ENCODE data around the gene CHSY3.

The CHSY3 gene

GRCh38 chr5:130112246-130112645 is 208.0 kb downstream of the CHSY3 start:
- no peak overlapping the region for H3K4me3 ChIP-seq (ENCODE audit: low read depth, low read length)
- TF ChIP-seq ZNF19 (tag by site-specific recombination; IDR thresholded peaks at IDR 0.05; ENCODE audit: low read depth) (no peak), PRDM10 (tag by site-specific recombination; IDR thresholded peaks at IDR 0.05) (no peak), GLI2 (tag by site-specific recombination; IDR thresholded peaks at IDR 0.05; ENCODE audit: borderline replicate concordance, low read depth) (no peak), ZNF248 (tag by site-specific recombination; IDR thresholded peaks at IDR 0.05) (no peak)
- no peak overlapping the region for H3K27ac ChIP-seq (ENCODE audit: extremely low read depth, low read depth, low read length)
- no peaks in the 10 kb centered on the region for H3K36me3 ChIP-seq (ENCODE audit: control insufficient read depth in 2 of 2, insufficient read depth in 1 of 2, low read length in 2 of 2)
- POLR2A ChIA-PET: no interaction called here
- H3K9me3 ChIP-seq (ENCODE audit: control insufficient read depth, insufficient read depth, low read depth, low read length): no peaks in the 10 kb centered on the region
- CTCF ChIA-PET: interaction anchor here (0.7 kb wide), 1 partner anchor 32 kb away, joined by 4 read pairs; no protein-coding TSS in a partner anchor
- H3K4me1 ChIP-seq (ENCODE audit: control insufficient read depth, insufficient read depth, low read length): no peaks in the 10 kb centered on the region

- no peaks in the 10 kb centered on the region for H3K9me3 ChIP-seq (ENCODE audit: control insufficient read depth, insufficient read depth, low read depth, low read length)
- H3K36me3 ChIP-seq (ENCODE audit: control insufficient read depth in 2 of 2, insufficient read depth in 1 of 2, low read length in 2 of 2): no peaks in the 10 kb centered on the region
- ChIA-PET POLR2A (no interaction called here), CTCF (no interaction called here)
- TF ChIP-seq ZNF24 (tag by site-specific recombination; IDR thresholded peaks at IDR 0.05): no peak
- no peak for TF ChIP-seq MEIS1 (CRISPR knock-in tag; IDR thresholded peaks at IDR 0.05; ENCODE audit: borderline replicate concordance)
- no peak for TF ChIP-seq ZNF585B (tag by site-specific recombination; IDR thresholded peaks at IDR 0.05)
- no peak for TF ChIP-seq ZBTB8A (tag by site-specific recombination; IDR thresholded peaks at IDR 0.05)
- no peak for TF ChIP-seq SCRT1 (tag by site-specific recombination; IDR thresholded peaks at IDR 0.05; ENCODE audit: borderline replicate concordance)
- no peak for TF ChIP-seq ZNF121 (tag by site-specific recombination; IDR thresholded peaks at IDR 0.05)
- no peak overlapping the region for H3K27ac ChIP-seq (ENCODE audit: extremely low read depth, low read depth, low read length)
- H3K4me1 ChIP-seq (ENCODE audit: control insufficient read depth, insufficient read depth, low read length): no peaks in the 10 kb centered on the region
- no peak overlapping the region for H3K4me3 ChIP-seq (ENCODE audit: low read depth, low read length)
Measured at GRCh38 chr5:130115686-130116085, 211.4 kb downstream of the CHSY3 start.

- Histone ChIP-seq H3K9me3 (ENCODE audit: control insufficient read depth, insufficient read depth, low read depth, low read length) (no peaks in the 10 kb centered on the region), H3K27ac (ENCODE audit: extremely low read depth, low read depth, low read length) (no peak overlapping the region), H3K36me3 (ENCODE audit: control insufficient read depth in 2 of 2, insufficient read depth in 1 of 2, low read length in 2 of 2) (no peaks in the 10 kb centered on the region), H3K4me1 (ENCODE audit: control insufficient read depth, insufficient read depth, low read length) (no peaks in the 10 kb centered on the region), H3K4me3 (ENCODE audit: low read depth, low read length) (no peak overlapping the region)
- CTCF ChIA-PET: no interaction called here
- POLR2A ChIA-PET: no interaction called here
- TF ChIP-seq ZNF366 (tag by site-specific recombination; conservative IDR thresholded peaks at IDR 0.05): no peak
- no peak for TF ChIP-seq ZEB2 (tag by site-specific recombination; IDR thresholded peaks at IDR 0.05)
- TF ChIP-seq YY1 (tag by site-specific recombination; IDR thresholded peaks at IDR 0.05): no peak
- no peak for TF ChIP-seq ZNF280C (tag by site-specific recombination; IDR thresholded peaks at IDR 0.05)
- no peak for TF ChIP-seq ZNF677 (tag by site-specific recombination; IDR thresholded peaks at IDR 0.05)
- TF ChIP-seq ZNF133 (tag by site-specific recombination; IDR thresholded peaks at IDR 0.05): no peak
- no peak for TF ChIP-seq ZNF76 (tag by site-specific recombination; IDR thresholded peaks at IDR 0.05; ENCODE audit: borderline replicate concordance, low read depth)
- no peak for TF ChIP-seq ZNF23 (tag by site-specific recombination; IDR thresholded peaks at IDR 0.05; ENCODE audit: borderline replicate concordance)
- no peak for TF ChIP-seq PRDM6 (tag by site-specific recombination; IDR thresholded peaks at IDR 0.05)
- no peak for TF ChIP-seq ZNF174 (tag by site-specific recombination; IDR thresholded peaks at IDR 0.05)
- TF ChIP-seq HOXD13 (CRISPR knock-in tag; IDR thresholded peaks at IDR 0.05; ENCODE audit: borderline replicate concordance): no peak
- TF ChIP-seq ZNF629 (tag by site-specific recombination; IDR thresholded peaks at IDR 0.05): no peak
- no peak for TF ChIP-seq ZBTB48 (tag by site-specific recombination; IDR thresholded peaks at IDR 0.05)
- no peak for TF ChIP-seq ZNF837 (tag by site-specific recombination; IDR thresholded peaks at IDR 0.05)
- TF ChIP-seq ZNF335 (tag by site-specific recombination; conservative IDR thresholded peaks at IDR 0.05): no peak
- no peak for TF ChIP-seq ZNF707 (tag by site-specific recombination; IDR thresholded peaks at IDR 0.05)
Measured at GRCh38 chr5:130116462-130116861, 212.2 kb downstream of the CHSY3 start.

Measured in HEK293 (cell line).